ENCODE measurements around the gene IRS1.

DNA sequence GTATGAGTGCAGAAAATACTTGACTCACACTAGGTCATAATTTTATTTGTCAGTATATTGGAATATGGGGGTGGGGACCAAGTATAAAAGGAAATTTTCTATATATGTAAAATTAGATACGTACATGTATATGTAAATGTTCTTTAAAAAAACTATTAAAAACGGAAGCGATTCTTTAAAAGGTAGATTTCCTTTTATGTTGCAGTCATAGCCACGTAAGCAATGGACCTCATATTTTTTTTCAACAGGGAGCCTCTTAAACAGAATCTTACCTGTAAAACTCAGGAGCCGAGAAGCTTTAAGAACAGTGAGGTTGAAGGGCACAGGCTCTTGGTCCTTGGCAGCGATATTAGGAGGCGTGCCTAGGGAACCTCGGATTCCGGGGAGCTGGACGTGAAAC, 39.5 kb upstream of the IRS1 start:
- TF ChIP-seq CTCF (IDR thresholded peaks at IDR 0.05) (no peak), POLR2A (IDR thresholded peaks at IDR 0.05) (no peak), EP300 (IDR thresholded peaks at IDR 0.05) (no peak), POLR2AphosphoS5 (IDR thresholded peaks at IDR 0.05) (no peak)
